Measurements from ENCODE around the gene LYSMD4.

The LYSMD4 gene

GRCh38 chr15:99683000-99683670 lies 50.1 kb downstream of the LYSMD4 start:
- H3K4me3 Mint-ChIP-seq: no peak overlapping the region
- no peaks in the 10 kb centered on the region for H3K27me3 Mint-ChIP-seq
- peaks cover 6% of the 10 kb centered on the region for H3K36me3 Mint-ChIP-seq (ENCODE audit: insufficient read depth)
- DNase-seq (ENCODE audit: low spot score in 2 of 2): no peak
- peak overlapping the region; percentile 66 for H3K27ac Mint-ChIP-seq (ENCODE audit: low read depth)
- H3K9me3 Mint-ChIP-seq: no peaks in the 10 kb centered on the region
- ATAC-seq (replicated peaks; ENCODE audit: extremely low read depth, poor library complexity, severe bottlenecking): peak; percentile 36
- peaks cover 18% of the 10 kb centered on the region for H3K4me1 Mint-ChIP-seq

- Mint-ChIP-seq H3K4me1 (peaks cover 18% of the 10 kb centered on the region), H3K27ac (ENCODE audit: low read depth) (peak overlapping the region; percentile 66), H3K4me3 (no peak overlapping the region), H3K27me3 (no peaks in the 10 kb centered on the region), H3K36me3 (ENCODE audit: insufficient read depth) (peaks cover 6% of the 10 kb centered on the region), H3K9me3 (no peaks in the 10 kb centered on the region)
- ATAC-seq (replicated peaks; ENCODE audit: extremely low read depth, poor library complexity, severe bottlenecking) (no peak), DNase-seq (ENCODE audit: low spot score in 2 of 2) (no peak)
Observed at GRCh38 chr15:99682455-99682854, 50.8 kb downstream of the LYSMD4 start.

- H3K4me3 Mint-ChIP-seq: no peak overlapping the region
- no peaks in the 10 kb centered on the region for H3K9me3 Mint-ChIP-seq
- no peak for ATAC-seq (replicated peaks; ENCODE audit: extremely low read depth, poor library complexity, severe bottlenecking)
- H3K27me3 Mint-ChIP-seq: no peaks in the 10 kb centered on the region
- no peak overlapping the region for H3K27ac Mint-ChIP-seq (ENCODE audit: low read depth)
- DNase-seq (ENCODE audit: low spot score in 2 of 2): no peak
- peaks cover 18% of the 10 kb centered on the region for H3K4me1 Mint-ChIP-seq
- peaks cover 8% of the 10 kb centered on the region for H3K36me3 Mint-ChIP-seq (ENCODE audit: insufficient read depth)
Observed at GRCh38 chr15:99681990-99682389, 51.2 kb downstream of the LYSMD4 start.

GRCh38 chr15:99680276-99680675 lies 53.0 kb downstream of the LYSMD4 start:
- ATAC-seq (replicated peaks; ENCODE audit: extremely low read depth, poor library complexity, severe bottlenecking) (no peak), DNase-seq (ENCODE audit: low spot score in 2 of 2) (no peak)
- no peak overlapping the region for H3K4me3 Mint-ChIP-seq
- no peaks in the 10 kb centered on the region for H3K9me3 Mint-ChIP-seq
- H3K27ac Mint-ChIP-seq (ENCODE audit: low read depth): no peak overlapping the region
- H3K36me3 Mint-ChIP-seq (ENCODE audit: insufficient read depth): peaks cover 6% of the 10 kb centered on the region
- peaks cover 18% of the 10 kb centered on the region for H3K4me1 Mint-ChIP-seq
- no peaks in the 10 kb centered on the region for H3K27me3 Mint-ChIP-seq

GRCh38 chr15:99677540-99678134 lies 55.6 kb downstream of the LYSMD4 start:
- H3K36me3 Mint-ChIP-seq (ENCODE audit: insufficient read depth): peaks cover 11% of the 10 kb centered on the region
- H3K9me3 Mint-ChIP-seq: no peaks in the 10 kb centered on the region
- no peak overlapping the region for H3K27ac Mint-ChIP-seq (ENCODE audit: low read depth)
- ATAC-seq (replicated peaks; ENCODE audit: extremely low read depth, poor library complexity, severe bottlenecking) (no peak), DNase-seq (ENCODE audit: low spot score in 2 of 2) (no peak)
- H3K4me1 Mint-ChIP-seq: peaks cover 11% of the 10 kb centered on the region
- no peak overlapping the region for H3K4me3 Mint-ChIP-seq
- H3K27me3 Mint-ChIP-seq: no peaks in the 10 kb centered on the region
